Activated gamma-delta T cell treated with Interleukin-2 at 50 U/mL for 16 hours (primary cell): ENCODE results near the gene TRIM56.
A peak's percentile ranks its signal among the peaks of the same experiment; 100 is the strongest.
"Not testable (repeated sequence)": the region's sequence is repeated elsewhere in the genome, so short reads cannot be mapped to it uniquely, and the experiment has no call there.

Experiments used
- DNase-seq: peaks from one replicate; pipeline ENCODE4 v3.0.0-alpha.2; 2020

Gene TRIM56, protein sequence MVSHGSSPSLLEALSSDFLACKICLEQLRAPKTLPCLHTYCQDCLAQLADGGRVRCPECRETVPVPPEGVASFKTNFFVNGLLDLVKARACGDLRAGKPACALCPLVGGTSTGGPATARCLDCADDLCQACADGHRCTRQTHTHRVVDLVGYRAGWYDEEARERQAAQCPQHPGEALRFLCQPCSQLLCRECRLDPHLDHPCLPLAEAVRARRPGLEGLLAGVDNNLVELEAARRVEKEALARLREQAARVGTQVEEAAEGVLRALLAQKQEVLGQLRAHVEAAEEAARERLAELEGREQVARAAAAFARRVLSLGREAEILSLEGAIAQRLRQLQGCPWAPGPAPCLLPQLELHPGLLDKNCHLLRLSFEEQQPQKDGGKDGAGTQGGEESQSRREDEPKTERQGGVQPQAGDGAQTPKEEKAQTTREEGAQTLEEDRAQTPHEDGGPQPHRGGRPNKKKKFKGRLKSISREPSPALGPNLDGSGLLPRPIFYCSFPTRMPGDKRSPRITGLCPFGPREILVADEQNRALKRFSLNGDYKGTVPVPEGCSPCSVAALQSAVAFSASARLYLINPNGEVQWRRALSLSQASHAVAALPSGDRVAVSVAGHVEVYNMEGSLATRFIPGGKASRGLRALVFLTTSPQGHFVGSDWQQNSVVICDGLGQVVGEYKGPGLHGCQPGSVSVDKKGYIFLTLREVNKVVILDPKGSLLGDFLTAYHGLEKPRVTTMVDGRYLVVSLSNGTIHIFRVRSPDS

GRCh38 chr7:101085162-101085964 is at the start of gene TRIM56:
Gene TRIM56, plus strand, starts transcription at chr7:101085481. Its CDS starts 1,832 bp downstream, at chr7:101087313.
- peak; percentile 75 for DNase-seq

DNA sequence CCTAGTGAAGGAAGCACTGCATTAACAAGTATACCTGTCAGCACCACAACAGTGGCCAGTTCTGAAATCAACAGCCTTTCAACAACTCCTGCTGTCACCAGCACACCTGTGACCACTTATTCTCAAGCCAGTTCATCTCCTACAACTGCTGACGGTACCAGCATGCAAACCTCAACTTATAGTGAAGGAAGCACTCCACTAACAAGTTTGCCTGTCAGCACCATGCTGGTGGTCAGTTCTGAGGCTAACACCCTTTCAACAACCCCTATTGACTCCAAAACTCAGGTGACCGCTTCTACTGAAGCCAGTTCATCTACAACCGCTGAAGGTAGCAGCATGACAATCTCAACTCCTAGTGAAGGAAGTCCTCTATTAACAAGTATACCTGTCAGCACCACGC is 49.3 kb upstream of the TRIM56 start:
- no peak for DNase-seq

DNA sequence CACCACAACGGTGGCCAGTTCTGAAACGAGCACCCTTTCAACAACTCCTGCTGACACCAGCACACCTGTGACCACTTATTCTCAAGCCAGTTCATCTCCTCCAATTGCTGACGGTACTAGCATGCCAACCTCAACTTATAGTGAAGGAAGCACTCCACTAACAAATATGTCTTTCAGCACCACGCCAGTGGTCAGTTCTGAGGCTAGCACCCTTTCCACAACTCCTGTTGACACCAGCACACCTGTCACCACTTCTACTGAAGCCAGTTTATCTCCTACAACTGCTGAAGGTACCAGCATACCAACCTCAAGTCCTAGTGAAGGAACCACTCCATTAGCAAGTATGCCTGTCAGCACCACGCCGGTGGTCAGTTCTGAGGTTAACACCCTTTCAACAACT is 44.0 kb upstream of the TRIM56 start:
- not testable (repeated sequence) for DNase-seq

GRCh38 chr7:101058355-101058754 is 26.9 kb upstream of the TRIM56 start:
- DNase-seq: peak; percentile 39

GRCh38 chr7:101059620-101059942 is 25.7 kb upstream of the TRIM56 start:
- DNase-seq: no peak

DNA sequence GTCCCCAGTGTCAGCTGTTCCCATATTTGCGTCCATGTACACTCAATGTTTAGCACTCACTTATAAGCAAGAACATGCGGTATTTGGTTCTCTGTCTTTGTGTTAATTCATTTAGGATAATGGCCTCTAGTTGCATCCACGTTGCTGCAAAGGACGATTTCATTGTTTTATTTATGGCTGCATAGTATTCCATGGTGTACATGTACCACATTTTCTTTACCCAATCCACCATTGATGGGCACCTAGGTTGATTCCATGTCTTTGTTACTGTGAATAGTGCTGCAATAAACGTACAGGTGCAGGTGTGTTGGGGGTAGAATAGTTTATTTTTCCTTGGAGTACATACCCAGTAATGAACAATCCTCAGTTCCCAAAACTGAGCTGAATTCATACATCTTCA is 24.3 kb upstream of the TRIM56 start:
- DNase-seq: no peak

DNA sequence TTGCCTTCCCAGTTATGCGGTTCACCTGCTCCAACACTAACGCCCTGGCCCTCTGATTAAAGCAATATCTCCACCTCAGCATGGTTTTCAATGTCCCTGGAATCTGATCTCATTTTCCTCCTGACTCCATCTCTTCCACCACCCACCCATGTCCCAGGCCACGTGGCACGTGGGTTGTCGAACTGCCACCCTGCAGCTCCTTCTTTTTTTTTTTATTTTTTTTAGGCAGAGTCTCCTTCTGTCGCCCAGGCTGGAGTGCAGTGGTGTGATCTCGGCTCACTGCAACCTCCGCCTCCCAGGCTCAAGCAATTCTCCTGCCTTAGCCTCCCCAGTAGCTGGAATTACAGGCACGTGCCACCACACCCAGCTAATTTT is 21.1 kb upstream of the TRIM56 start:
- not testable (repeated sequence) for DNase-seq

- not testable (repeated sequence) for DNase-seq
These were observed 20.1 kb upstream of the TRIM56 start for GRCh38 chr7:101065162-101065561.

DNA sequence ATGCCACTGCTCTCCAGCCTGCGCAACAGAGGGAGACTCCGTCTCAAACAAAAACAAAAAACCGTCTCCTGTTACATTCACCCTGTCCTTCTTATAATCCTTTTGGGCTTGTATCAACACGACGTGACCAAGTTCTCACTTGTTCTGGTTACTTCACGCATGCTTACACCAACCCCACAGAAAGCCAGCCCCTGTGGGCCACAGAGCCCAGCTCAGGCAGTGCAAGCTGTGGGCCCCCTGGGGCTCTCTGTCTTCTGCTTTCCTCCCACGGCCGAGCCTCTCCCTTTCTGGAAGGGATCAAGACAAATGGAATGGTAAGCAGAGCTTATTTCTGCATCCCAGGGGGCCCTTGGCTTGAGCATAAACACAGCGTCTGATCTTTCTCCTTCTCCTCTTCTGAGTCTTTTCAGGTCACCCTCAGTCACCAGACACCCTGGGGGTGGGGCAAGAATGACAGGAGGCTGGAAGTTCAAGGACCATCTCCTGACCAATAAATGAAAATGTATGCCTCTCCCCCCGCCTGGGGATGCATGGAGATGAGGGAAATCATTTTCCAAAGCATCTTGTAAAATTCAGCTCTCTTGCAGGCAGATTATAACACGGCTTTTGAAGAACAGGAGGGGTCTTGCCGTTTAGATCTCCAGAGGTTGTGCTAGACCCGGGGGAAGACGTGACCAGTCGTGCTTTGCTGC is 19.0 kb upstream of the TRIM56 start:
- no peak for DNase-seq

DNA sequence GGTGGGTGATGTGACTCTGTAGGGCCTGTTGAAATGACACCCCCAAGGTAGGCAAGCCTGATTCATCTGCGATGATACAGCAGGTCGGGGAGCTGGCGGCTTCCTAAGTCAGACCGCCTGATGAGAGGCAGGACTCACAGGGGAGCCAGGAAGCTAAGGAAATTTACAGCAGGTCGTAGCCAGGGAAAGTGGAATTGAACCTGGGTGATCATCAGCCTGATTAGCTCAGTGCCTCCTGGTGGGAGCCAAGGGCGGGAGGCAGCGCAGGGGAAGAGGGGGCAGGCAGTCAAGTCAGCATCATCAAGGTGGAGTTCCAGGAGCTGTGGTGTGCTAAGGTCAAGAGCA is 18.5 kb upstream of the TRIM56 start:
- DNase-seq: no peak

- DNase-seq: no peak
These were observed 16.9 kb upstream of the TRIM56 start for GRCh38 chr7:101068401-101068800.

- not testable (repeated sequence) for DNase-seq
These were observed 13.7 kb upstream of the TRIM56 start for GRCh38 chr7:101071362-101072104.

GRCh38 chr7:101075646-101076045 is 9.6 kb upstream of the TRIM56 start:
- no peak for DNase-seq

- DNase-seq: not testable (repeated sequence)
These were observed 9.1 kb upstream of the TRIM56 start for GRCh38 chr7:101076183-101076582.

DNA sequence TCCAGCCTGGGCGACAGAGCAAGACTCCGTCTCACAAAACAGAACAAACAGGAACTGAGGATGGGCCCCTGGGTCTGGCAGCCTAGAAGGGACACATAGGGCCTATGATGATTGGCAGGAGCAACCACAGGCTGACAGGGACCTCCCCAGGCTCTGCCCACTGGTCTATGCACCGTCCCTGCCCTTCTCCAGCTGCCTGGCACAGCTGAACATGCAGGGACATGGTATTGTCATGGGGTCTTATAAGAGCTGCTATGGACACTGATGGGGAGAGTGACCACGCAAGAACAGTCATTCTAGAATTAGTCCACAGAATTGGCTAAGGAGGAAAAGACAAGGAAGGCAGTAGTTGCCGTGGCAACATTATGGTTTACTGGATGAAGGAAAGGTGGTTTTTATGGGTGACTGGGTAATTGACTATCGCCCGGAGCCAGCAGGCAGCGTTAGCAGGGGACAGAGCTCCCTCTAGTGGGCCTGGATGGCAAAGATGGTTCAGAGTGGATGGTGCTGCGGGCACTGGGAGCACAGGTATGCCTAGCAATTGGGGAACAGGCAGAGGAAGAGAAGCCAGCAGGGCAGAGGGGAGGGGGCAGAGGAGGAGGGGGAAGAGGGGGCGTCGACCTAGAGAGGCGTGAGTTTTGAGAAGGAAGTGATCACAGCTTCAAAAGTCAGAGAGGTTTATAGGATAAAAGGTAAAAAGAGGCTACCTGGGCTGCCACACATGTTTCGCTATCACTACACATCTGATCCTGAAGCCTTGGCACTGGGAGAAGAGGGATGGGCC is 7.8 kb upstream of the TRIM56 start:
- peak; percentile 81 for DNase-seq

- DNase-seq: no peak
These were observed 3.8 kb upstream of the TRIM56 start for GRCh38 chr7:101081432-101081831.

DNA sequence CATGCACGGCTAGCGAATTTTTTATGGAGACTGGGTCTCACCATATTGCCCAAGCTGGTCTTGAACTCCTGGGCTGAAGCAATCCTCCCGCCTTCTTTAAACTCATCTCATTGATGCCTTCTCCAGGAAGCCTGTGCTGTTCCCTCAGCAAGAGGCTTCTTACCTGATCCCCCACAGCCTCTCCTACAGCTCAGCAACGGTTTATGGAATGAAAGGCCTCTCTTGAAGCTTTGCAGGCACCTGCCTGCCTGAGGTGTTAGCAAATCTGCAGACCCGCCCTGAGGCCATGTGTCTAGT is 468 bp upstream of the TRIM56 start:
- no peak for DNase-seq

- DNase-seq: no peak
These were observed 2.2 kb downstream of the TRIM56 start for GRCh38 chr7:101087334-101088068.

GRCh38 chr7:101088069-101088425 is 2.8 kb downstream of the TRIM56 start:
- DNase-seq: no peak

DNA sequence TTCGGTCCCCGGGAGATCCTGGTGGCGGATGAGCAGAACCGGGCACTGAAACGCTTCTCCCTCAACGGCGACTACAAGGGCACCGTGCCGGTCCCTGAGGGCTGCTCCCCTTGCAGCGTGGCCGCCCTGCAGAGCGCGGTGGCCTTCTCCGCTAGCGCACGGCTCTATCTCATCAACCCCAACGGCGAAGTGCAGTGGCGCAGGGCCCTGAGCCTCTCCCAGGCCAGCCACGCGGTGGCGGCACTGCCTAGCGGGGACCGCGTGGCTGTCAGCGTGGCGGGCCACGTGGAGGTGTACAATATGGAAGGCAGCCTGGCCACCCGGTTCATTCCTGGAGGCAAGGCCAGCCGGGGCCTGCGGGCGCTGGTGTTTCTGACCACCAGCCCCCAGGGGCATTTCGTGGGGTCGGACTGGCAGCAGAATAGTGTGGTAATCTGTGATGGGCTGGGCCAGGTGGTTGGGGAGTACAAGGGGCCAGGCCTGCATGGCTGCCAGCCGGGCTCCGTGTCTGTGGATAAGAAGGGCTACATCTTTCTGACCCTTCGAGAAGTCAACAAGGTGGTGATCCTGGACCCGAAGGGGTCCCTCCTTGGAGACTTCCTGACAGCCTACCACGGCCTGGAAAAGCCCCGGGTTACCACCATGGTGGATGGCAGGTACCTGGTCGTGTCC is 3.7 kb downstream of the TRIM56 start:
- DNase-seq: no peak
